GM18517 (cell line): ENCODE data around the gene WDR1.
"Not testable (repeated sequence)": the region's sequence is repeated elsewhere in the genome, so short reads cannot be mapped to it uniquely, and the experiment has no call there.

Experiments
- ATAC-seq: cut with Tn5 transposase; IDR thresholded peaks from one replicate; pipeline ENCODE4 v1.9.1; 2021; ENCODE audit warnings: mild to moderate bottlenecking, moderate library complexity; ENCODE audit not compliant: unreplicated experiment

Gene WDR1

DNA sequence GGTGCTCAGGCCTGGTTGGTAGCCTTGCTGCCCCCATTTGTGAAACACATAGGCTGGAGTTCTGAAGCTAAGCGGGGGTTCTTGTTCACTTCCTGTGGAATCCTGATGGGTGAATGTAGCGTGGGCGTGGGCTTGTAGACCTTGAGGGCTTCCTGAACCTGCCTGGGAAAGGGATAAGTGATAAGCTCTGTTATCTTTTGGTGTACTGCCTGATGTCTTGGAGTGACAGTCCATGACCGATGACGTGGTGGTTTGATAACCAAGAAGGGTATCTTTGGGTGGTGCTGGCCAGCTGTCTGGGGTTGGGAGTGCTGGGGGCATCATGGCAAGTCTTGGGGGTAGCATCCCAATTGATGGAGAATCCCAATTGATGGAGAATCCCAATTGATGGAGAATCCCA lies 17.5 kb upstream of the WDR1 start:
- no peak for ATAC-seq

GRCh38 chr4:10131202-10131601 lies 14.6 kb upstream of the WDR1 start:
- no peak for ATAC-seq

GRCh38 chr4:10130178-10130888 lies 13.7 kb upstream of the WDR1 start:
- no peak for ATAC-seq

DNA sequence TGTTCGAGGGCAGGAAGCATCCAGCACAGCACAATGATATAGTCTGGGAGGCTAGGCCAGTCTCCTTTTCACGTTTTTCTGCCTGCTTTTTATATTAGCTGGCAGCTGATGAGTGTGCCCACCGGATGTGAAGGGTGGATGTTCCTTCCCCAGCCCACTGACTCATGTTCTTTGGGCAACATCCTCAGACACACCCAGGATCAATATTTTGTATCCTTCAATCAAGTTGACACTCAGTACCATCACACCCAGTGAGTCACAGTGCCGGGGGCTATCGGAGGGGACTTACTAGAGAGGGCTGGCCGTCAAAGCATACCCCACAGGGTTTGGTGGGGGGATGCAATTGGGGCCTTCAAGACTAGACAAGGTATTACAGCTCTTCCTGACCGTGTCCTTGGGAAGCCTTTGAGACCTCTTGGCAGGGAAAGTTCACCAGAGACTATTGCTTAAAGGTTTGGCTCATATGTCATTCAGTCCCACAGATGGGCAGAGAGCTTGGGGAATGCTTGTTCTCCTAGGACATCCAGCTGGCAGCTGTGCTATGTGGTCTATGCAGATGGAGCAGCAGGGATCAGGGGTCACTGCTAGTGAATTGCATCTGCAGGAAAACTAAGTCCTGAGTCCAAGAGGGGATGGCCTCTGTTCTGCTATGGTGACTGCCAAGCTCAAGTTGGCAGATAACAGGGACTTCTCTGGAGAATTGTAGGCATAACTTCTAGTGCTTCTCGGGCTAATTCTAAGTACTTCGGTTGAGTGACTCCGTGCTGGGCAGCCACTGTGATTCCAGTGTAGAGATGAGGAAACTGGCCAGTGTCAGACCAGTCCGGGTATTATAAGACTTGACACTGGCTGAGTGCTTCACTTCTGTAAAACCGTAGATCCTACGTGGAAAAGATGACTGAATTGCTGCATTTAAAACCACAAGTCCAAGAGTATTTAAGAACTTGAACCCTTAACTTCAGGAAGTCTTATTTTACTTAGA lies 12.9 kb upstream of the WDR1 start:
- ATAC-seq: no peak

- ATAC-seq: no peak
These were observed 12.2 kb upstream of the WDR1 start for GRCh38 chr4:10128761-10129160.

GRCh38 chr4:10127531-10127930 lies 10.9 kb upstream of the WDR1 start:
- ATAC-seq: not testable (repeated sequence)

GRCh38 chr4:10124167-10124930 lies 7.8 kb upstream of the WDR1 start:
- ATAC-seq: no peak

DNA sequence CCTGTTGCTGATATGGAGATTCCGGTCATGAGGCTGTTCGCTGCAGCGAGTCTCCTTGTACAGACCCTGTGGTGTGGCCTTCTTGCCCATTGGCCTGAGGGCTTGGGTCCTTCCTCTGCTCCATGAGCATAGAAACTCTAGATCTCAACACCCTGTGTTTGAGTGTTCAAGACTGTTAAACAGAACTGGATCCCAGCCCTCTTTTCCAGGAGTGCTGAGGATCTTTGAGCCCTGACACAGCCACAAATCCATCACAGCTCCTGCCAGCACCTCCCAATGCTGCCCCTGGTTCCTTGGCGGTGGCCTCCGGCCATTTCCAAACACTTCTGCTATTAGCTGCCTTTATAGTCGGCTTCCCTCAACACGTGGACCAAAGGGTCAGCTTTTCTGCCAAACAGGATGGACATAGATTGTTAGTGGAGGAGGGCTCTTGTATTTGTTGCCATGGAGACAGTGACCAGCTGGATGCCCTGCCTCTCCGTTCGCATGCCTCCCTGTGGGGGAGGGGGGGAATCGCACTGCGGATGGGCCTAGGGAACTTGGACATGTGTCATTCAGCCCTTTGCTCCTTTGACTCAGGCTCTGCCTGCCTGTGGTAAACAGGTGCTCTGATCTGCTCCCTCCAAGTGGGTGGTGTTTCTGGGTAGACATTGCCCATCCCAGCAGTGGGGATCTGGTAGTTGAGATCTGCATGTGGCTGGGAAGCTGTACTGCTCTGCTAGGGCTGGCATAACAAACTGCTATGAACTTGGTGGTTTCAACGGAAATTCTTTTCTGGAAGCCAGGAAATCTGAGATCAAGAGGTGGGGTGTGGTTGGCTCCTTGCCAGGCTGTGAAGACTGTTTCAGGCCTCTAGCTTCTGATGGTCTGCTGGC lies 6.9 kb upstream of the WDR1 start:
- ATAC-seq: no peak

- no peak for ATAC-seq
These were observed 5.8 kb upstream of the WDR1 start for GRCh38 chr4:10122236-10122932.

GRCh38 chr4:10121568-10122208 lies 5.1 kb upstream of the WDR1 start:
- ATAC-seq: no peak

GRCh38 chr4:10120943-10121567 lies 4.5 kb upstream of the WDR1 start:
- no peak for ATAC-seq

GRCh38 chr4:10119773-10120172 lies 3.2 kb upstream of the WDR1 start:
- no peak for ATAC-seq

DNA sequence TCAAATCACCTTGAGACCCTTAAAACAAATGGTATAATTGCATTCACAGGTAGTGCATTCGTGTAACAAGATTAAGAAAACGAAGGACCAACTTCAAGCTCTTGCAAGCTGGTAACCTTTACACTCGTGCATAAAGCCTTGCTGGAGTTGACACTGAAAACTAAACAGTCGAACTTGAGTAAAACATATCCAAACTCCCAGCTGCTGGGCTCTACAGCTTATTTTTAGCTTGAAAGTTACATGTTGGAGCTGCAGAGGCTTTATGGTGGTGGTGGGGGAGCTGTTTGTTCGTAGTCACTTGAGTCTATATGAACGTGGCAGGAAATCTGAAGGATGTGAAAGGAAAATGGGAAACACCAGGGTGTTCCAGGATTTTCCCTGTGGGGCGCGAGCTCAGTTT lies 2.7 kb upstream of the WDR1 start:
- ATAC-seq: no peak

DNA sequence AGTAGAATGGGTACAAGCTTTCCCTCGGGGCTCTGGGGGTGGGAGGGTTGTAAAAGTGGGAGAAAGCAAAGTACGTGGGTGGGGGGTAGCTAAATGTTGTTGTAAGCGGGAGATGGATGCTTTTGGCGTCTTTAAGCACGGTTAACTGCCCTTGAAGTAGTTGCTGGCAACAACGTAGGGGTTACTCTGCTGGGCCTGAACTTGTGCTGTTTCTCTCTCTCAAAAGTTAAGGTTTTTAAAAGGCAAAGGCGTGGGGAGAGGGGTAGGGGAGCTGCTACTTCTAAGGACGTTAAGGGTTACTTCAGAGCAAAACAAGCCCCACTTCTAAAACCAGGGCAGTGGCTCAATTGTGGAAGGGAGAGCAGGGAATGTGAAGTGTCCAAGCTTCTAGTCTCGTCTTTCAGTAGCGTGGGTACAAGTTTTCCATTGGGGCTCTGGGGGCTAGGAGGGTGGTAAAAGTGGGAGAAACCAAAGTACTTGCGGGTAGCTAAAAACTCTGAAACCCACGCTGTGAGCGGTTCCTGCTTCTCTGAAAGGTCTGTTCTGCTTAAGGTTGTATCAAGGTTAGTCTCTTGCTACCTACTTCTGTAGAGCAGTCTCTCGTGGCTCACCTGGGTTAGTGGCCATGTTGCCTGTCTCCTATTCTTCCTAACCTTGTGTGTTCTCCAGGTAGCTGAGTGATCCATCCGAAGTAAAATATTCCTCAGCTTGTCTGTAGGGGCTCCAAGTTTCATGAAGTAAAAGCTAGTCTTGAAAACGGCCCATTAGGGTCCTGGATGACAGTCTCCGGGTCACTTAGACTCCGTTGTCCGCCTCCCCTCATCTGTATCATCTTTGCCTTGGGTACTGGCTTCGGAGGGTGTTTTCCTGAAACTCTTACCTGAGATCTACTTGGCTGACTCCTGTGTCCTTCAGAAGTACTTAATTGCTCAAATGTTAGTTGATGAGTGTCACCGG lies 1.7 kb upstream of the WDR1 start:
- ATAC-seq: no peak

DNA sequence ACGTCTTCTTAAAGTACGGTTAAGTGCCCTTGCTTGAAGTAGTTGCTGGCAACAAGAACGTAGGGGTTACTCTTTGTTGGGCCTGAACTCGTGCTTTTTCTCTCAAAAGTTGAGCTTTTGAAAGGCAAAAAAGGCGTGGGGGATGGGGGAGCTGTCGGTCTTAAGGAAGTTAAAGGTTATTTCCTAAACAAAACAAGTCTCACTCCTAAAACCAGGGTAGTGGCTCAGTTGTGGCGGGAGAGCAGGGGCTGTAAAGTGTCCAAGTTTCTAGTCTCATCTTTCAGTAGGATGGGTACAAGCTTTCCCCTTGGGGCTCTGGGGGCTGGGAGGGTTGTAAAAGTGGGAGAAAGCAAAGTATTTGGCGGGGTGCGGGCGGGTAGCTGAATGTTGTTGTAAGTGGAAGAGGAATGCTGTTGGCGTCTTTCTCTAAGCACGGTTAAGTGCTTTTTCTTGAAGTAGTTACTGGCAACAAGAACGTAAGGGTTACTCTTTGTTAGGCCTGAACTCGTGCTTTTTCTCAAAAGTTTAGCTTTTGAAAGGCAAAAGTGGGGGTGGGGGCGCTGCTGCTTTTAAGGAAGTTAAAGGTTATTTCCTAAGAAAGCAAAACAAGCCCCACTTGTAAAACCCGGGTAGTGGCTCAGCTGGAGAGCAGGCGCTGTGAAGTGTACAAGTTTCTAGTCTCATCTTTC lies 904 bp upstream of the WDR1 start:
- ATAC-seq: no peak

GRCh38 chr4:10115797-10116568 lies 616 bp downstream of the WDR1 start:
- peak; percentile 27 for ATAC-seq
